ENCODE data around the gene SMARCA4. TPM values are rescaled to one million over a fixed set of nuclear protein-coding genes. Genes with fewer than 3 reads are reported as not detected.
A peak's percentile ranks its signal among the peaks of the same experiment; 100 is the strongest.

Gene SMARCA4
- total RNA-seq, 1 experiment from 2014 or later: 261 TPM

DNA sequence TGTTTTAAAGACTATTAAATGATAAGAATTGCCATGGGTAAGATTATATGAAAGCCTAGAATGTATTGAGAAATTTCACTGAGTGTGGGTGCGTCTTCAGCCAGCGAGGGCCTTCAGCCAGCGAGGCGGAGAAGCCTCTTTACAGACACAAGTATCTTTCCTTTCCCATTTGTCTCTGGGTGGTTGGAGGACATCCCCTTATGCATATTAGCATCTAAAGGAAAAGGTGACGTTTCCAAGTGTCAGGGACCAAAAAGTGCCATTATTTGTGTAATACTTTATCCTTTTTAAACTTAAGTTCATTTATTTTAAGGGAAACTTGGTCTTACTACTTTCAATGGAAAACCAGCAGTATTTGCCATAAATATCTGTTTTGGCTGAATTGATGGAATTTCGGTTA lies 22.2 kb downstream of the SMARCA4 start:
- H3K27me3 ChIP-seq (ENCODE audit: insufficient read depth, low read length): no peaks in the 10 kb centered on the region
- H3K27ac Mint-ChIP-seq: peak overlapping the region in 2 of 3 experiments; percentile 11 to 73; a peak in 4 of 7 replicates
- H3K4me2 ChIP-seq (ENCODE audit: insufficient read depth, insufficient read length, low read length): no peak overlapping the region
- DNase-seq: no peak
- WGBS (ENCODE audit: extremely low coverage, insufficient read length, low lambda C conversion rate): no CpG with 5 or more reads among the region's 6 CpGs
- H3T11ph ChIP-seq (ENCODE audit: low read length): no peak overlapping the region
- no peaks in the 10 kb centered on the region for H3K27me3 Mint-ChIP-seq (ENCODE audit: low read depth)
- H3K9ac ChIP-seq (ENCODE audit: extremely low read depth, insufficient read length, low read length): no peak overlapping the region
- H3K79me2 ChIP-seq (ENCODE audit: insufficient read depth, low read length): peaks cover 26% of the 10 kb centered on the region; the same call in 1 of the 2 replicates
- no peak overlapping the region for H4K91ac ChIP-seq (ENCODE audit: insufficient read length, low read depth, low read length)
- no peak overlapping the region for H3K27ac ChIP-seq (ENCODE audit: insufficient read length, low read depth, low read length)
- H2BK15ac ChIP-seq (ENCODE audit: low read depth, low read length): no peak overlapping the region
- H2AFZ ChIP-seq (ENCODE audit: low read length): no peak overlapping the region
- no peak overlapping the region for H2AK5ac ChIP-seq (ENCODE audit: insufficient read length, low read length)
- peaks cover 0 to 16% of the 10 kb centered on the region in 2 experiments; a peak in 1 of 4 replicates for H3K4me1 Mint-ChIP-seq
- no peak overlapping the region for H2BK20ac ChIP-seq (ENCODE audit: low read depth, low read length, poor library complexity, severe bottlenecking)
- H2BK5ac ChIP-seq (ENCODE audit: insufficient read length, low read length): no peak overlapping the region
- H3K9me3 ChIP-seq (ENCODE audit: control insufficient read depth, low read depth, low read length): no peaks in the 10 kb centered on the region
- H3K36me3 Mint-ChIP-seq (ENCODE audit: insufficient read depth in 1 of 3, low read depth in 3 of 3): peaks cover 24 to 43% (median 26%) of the 10 kb centered on the region in 3 experiments
- H3K18ac ChIP-seq (ENCODE audit: insufficient read length, low read depth, low read length): no peak overlapping the region
- no peaks in the 10 kb centered on the region for H3K4me1 ChIP-seq (ENCODE audit: insufficient read depth, low read length)
- peaks cover under 1% of the 10 kb centered on the region for H4K20me1 ChIP-seq (ENCODE audit: control insufficient read depth, insufficient read depth, insufficient read length)
- no peak overlapping the region for H3K14ac ChIP-seq (ENCODE audit: insufficient read depth, low read length)
- H3K4ac ChIP-seq (ENCODE audit: low read depth, low read length): no peak overlapping the region
- H4K8ac ChIP-seq (replicated peaks; ENCODE audit: insufficient read length, low read depth, low read length): no peak overlapping the region
- peaks cover 10% of the 10 kb centered on the region for H3K79me1 ChIP-seq (ENCODE audit: insufficient read depth, low read depth, low read length, poor library complexity, severe bottlenecking)
- H4K5ac ChIP-seq (ENCODE audit: insufficient read length, low read depth, low read length): no peak overlapping the region
- no peak overlapping the region for H3K23ac ChIP-seq (ENCODE audit: insufficient read length, low read depth, low read length)
- no peak overlapping the region for H3K56ac ChIP-seq (ENCODE audit: insufficient read length, low read depth, low read length)
- H3K4me3 Mint-ChIP-seq: no peak overlapping the region
- TF ChIP-seq, protein P1, sequence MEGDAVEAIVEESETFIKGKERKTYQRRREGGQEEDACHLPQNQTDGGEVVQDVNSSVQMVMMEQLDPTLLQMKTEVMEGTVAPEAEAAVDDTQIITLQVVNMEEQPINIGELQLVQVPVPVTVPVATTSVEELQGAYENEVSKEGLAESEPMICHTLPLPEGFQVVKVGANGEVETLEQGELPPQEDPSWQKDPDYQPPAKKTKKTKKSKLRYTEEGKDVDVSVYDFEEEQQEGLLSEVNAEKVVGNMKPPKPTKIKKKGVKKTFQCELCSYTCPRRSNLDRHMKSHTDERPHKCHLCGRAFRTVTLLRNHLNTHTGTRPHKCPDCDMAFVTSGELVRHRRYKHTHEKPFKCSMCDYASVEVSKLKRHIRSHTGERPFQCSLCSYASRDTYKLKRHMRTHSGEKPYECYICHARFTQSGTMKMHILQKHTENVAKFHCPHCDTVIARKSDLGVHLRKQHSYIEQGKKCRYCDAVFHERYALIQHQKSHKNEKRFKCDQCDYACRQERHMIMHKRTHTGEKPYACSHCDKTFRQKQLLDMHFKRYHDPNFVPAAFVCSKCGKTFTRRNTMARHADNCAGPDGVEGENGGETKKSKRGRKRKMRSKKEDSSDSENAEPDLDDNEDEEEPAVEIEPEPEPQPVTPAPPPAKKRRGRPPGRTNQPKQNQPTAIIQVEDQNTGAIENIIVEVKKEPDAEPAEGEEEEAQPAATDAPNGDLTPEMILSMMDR (conservative IDR thresholded peaks at IDR 0.05): no peak
- no peak overlapping the region for H2BK120ac ChIP-seq (ENCODE audit: low read depth, low read length, poor library complexity, severe bottlenecking)
- no peaks in the 10 kb centered on the region for H3K9me3 Mint-ChIP-seq
- no peaks in the 10 kb centered on the region for H3K23me2 ChIP-seq (ENCODE audit: insufficient read length, low read depth, low read length, poor library complexity, severe bottlenecking)
- no peak overlapping the region for H2BK12ac ChIP-seq (ENCODE audit: insufficient read length, low read depth, low read length)
